H9 (cell line): Measurements from ENCODE around the gene CTSE. TPM values are rescaled to one million over a fixed set of nuclear protein-coding genes. Genes with fewer than 3 reads are reported as not detected.

Experiments used
- DNase-seq: peaks from one replicate; pipeline ENCODE4 v3.0.0-alpha.2; 2017
- H2AFZ ChIP-seq: one replicate; pipeline ENCODE4 v1.6.1; 2013; ENCODE audit warnings: mild to moderate bottlenecking, low read length, control low read depth, moderate library complexity
- H2AK5ac ChIP-seq: 2 replicates; pipeline ENCODE4 v1.6.1; 2013; ENCODE audit warnings: low read length, control low read depth, mixed read lengths; ENCODE audit not compliant: insufficient read length
- H2BK120ac ChIP-seq: one replicate; pipeline ENCODE4 v1.6.1; 2013; ENCODE audit warnings: low read depth, mild to moderate bottlenecking, low read length, control low read depth, inconsistent platforms; ENCODE audit not compliant: poor library complexity, severe bottlenecking
- H2BK12ac ChIP-seq: 2 replicates; pipeline ENCODE4 v1.6.1; 2013; ENCODE audit warnings: low read length, control low read depth, mixed read lengths, low read depth; ENCODE audit not compliant: insufficient read length
- H2BK15ac ChIP-seq: 2 replicates; pipeline ENCODE4 v1.6.1; 2013; ENCODE audit warnings: low read depth, low read length, control low read depth
- H2BK20ac ChIP-seq: one replicate; pipeline ENCODE4 v1.6.1; 2013; ENCODE audit warnings: low read depth, mild to moderate bottlenecking, low read length, control low read depth, inconsistent platforms; ENCODE audit not compliant: poor library complexity, severe bottlenecking
- H2BK5ac ChIP-seq: 2 replicates; pipeline ENCODE4 v1.6.1; 2013; ENCODE audit warnings: low read length, control low read depth, mixed read lengths; ENCODE audit not compliant: insufficient read length
- H3K14ac ChIP-seq: 2 replicates; pipeline ENCODE4 v1.6.1; 2013; ENCODE audit warnings: low read length, control low read depth; ENCODE audit not compliant: insufficient read depth
- H3K18ac ChIP-seq: 2 replicates; pipeline ENCODE4 v1.6.1; 2013; ENCODE audit warnings: low read depth, mild to moderate bottlenecking, mixed read lengths, low read length, control low read depth; ENCODE audit not compliant: insufficient read length
- H3K23ac ChIP-seq: 2 replicates; pipeline ENCODE4 v1.6.1; 2013; ENCODE audit warnings: low read length, control low read depth, mixed read lengths, low read depth; ENCODE audit not compliant: insufficient read length
- H3K23me2 ChIP-seq: 2 replicates; pipeline ENCODE4 v1.6.1; 2013; ENCODE audit warnings: low read depth, mild to moderate bottlenecking, mixed read lengths, low read length, control low read depth; ENCODE audit not compliant: insufficient read length, poor library complexity, severe bottlenecking
- H3K27ac ChIP-seq: 2 replicates; pipeline ENCODE4 v1.5.1; 2013; ENCODE audit warnings: low read length, control low read depth, mixed read lengths, low read depth; ENCODE audit not compliant: insufficient read length
- H3K27me3 ChIP-seq: 2 replicates; pipeline ENCODE4 v1.6.1; 2013; ENCODE audit warnings: low read length, control low read depth, inconsistent platforms; ENCODE audit not compliant: insufficient read depth
- H3K4ac ChIP-seq: 2 replicates; pipeline ENCODE4 v1.6.1; 2013; ENCODE audit warnings: low read depth, mild to moderate bottlenecking, control low read depth, inconsistent platforms, low read length, moderate library complexity
- H3K4me1 ChIP-seq: 2 replicates; pipeline ENCODE4 v1.6.1; 2013; ENCODE audit warnings: low read length, control low read depth, inconsistent platforms; ENCODE audit not compliant: insufficient read depth
- H3K4me2 ChIP-seq: 2 replicates; pipeline ENCODE4 v1.6.1; 2013; ENCODE audit warnings: low read length, control low read depth, mixed read lengths; ENCODE audit not compliant: insufficient read length, insufficient read depth
- H3K56ac ChIP-seq: 2 replicates; pipeline ENCODE4 v1.6.1; 2013; ENCODE audit warnings: low read depth, mild to moderate bottlenecking, mixed read lengths, low read length, control low read depth; ENCODE audit not compliant: insufficient read length
- H3K79me1 ChIP-seq: 2 replicates; pipeline ENCODE4 v1.6.1; 2013; ENCODE audit warnings: low read depth, mild to moderate bottlenecking, moderate library complexity, low read length, control low read depth, inconsistent platforms; ENCODE audit not compliant: insufficient read depth, poor library complexity, severe bottlenecking
- H3K79me2 ChIP-seq: 2 replicates; pipeline ENCODE4 v1.6.1; 2013; ENCODE audit warnings: low read length, control low read depth, inconsistent platforms; ENCODE audit not compliant: insufficient read depth
- H3K9ac ChIP-seq: 2 replicates; pipeline ENCODE4 v1.6.1; 2013; ENCODE audit warnings: low read length, control low read depth, mixed read lengths; ENCODE audit not compliant: insufficient read length; ENCODE audit errors: extremely low read depth
- H3K9me3 ChIP-seq: one replicate; pipeline ENCODE4 v1.6.1; 2013; ENCODE audit warnings: low read depth, low read length, inconsistent platforms; ENCODE audit not compliant: control insufficient read depth
- H3T11ph ChIP-seq: one replicate; pipeline ENCODE4 v1.6.1; 2013; ENCODE audit warnings: mild to moderate bottlenecking, low read length, control low read depth, inconsistent platforms
- H4K20me1 ChIP-seq: one replicate; pipeline ENCODE4 v1.6.1; 2013; ENCODE audit not compliant: control insufficient read depth, insufficient read length, insufficient read depth
- H4K5ac ChIP-seq: 2 replicates; pipeline ENCODE4 v1.6.1; 2013; ENCODE audit warnings: low read depth, mild to moderate bottlenecking, mixed read lengths, low read length, control low read depth; ENCODE audit not compliant: insufficient read length
- H4K8ac ChIP-seq: replicated peaks from 2 replicates; pipeline ENCODE4 v1.6.1; 2013; ENCODE audit warnings: low read length, control low read depth, mixed read lengths, low read depth; ENCODE audit not compliant: insufficient read length
- H4K91ac ChIP-seq: 2 replicates; pipeline ENCODE4 v1.6.1; 2013; ENCODE audit warnings: low read depth, mild to moderate bottlenecking, moderate library complexity, mixed read lengths, low read length, control low read depth; ENCODE audit not compliant: insufficient read length
- H3K27ac Mint-ChIP-seq, 3 experiments: 2 replicates in 2 of 3; 3 replicates in 1 of 3; pipeline ENCODE4 v1.8.0; 2020 to 2021; ENCODE audit warnings: mixed read lengths in 3 of 3, mild to moderate bottlenecking in 1 of 3, moderate library complexity in 1 of 3
- H3K27me3 Mint-ChIP-seq: 2 replicates; pipeline ENCODE4 v1.8.0; 2021; ENCODE audit warnings: low read depth, mild to moderate bottlenecking, moderate library complexity, mixed read lengths
- H3K36me3 Mint-ChIP-seq, 3 experiments: 2 replicates in 2 of 3; 3 replicates in 1 of 3; pipeline ENCODE4 v1.8.0; 2020 to 2021; ENCODE audit warnings: low read depth in 3 of 3, mixed read lengths in 3 of 3; ENCODE audit not compliant: insufficient read depth in 1 of 3
- H3K4me1 Mint-ChIP-seq, 2 experiments: 2 replicates each; pipeline ENCODE4 v1.8.0; 2020; ENCODE audit warnings: mixed read lengths in 2 of 2
- H3K4me3 Mint-ChIP-seq, 2 experiments: 2 replicates in 1 of 2; 3 replicates in 1 of 2; pipeline ENCODE4 v1.8.0; 2020 to 2021; ENCODE audit warnings: mild to moderate bottlenecking in 2 of 2, mixed read lengths in 2 of 2, moderate library complexity in 1 of 2
- H3K9me3 Mint-ChIP-seq, 2 experiments: 2 replicates in 1 of 2; 3 replicates in 1 of 2; pipeline ENCODE4 v1.8.0; 2020; ENCODE audit warnings: mild to moderate bottlenecking in 2 of 2, mixed read lengths in 2 of 2, moderate library complexity in 1 of 2
- WGBS: extraction: QIAGEN DNeasy Blood & Tissue Kit; methylation state at CpG from one replicate; pipeline ENCODE4 v1.1.7; 2013; ENCODE audit warnings: missing lambda C conversion rate, low lambda C conversion rate, mixed read lengths; ENCODE audit not compliant: insufficient read length; ENCODE audit errors: extremely low coverage; 5-methylcytosine and 5-hydroxymethylcytosine counted together
- total RNA-seq: library from RNA; stranded (reverse); gene quantifications from 2 replicates; pipeline ENCODE4 v1.2.1, GENCODE V29; 2021
- TF ChIP-seq, protein P1 (sequence below): fragments of 200-600 bp; sonication (generic); conservative IDR thresholded peaks from 3 replicates; pipeline ENCODE4 v1.8.0; 2021; ENCODE audit warnings: antibody characterized with exemption, mild to moderate bottlenecking

The CTSE gene
- total RNA-seq, 1 experiment from 2014 or later, result not detected

GRCh38 chr1:206040328-206040727 is 16.6 kb upstream of the CTSE start:
- H2BK120ac ChIP-seq, result no peak overlapping the region
- no peaks in the 10 kb centered on the region for H3K79me2 ChIP-seq
- H3K4me3 Mint-ChIP-seq, result no peak overlapping the region
- H2BK5ac ChIP-seq, result no peak overlapping the region
- no peaks in the 10 kb centered on the region; the same call in none of the 2 replicates for H3K27me3 Mint-ChIP-seq
- no peak overlapping the region for H4K91ac ChIP-seq
- H3K4me1 ChIP-seq, result peaks cover 3% of the 10 kb centered on the region; the same call in 1 of the 2 replicates
- no peaks in the 10 kb centered on the region for H3K9me3 ChIP-seq
- H3T11ph ChIP-seq, result no peak overlapping the region
- no peaks in the 10 kb centered on the region for H4K20me1 ChIP-seq
- no peaks in the 10 kb centered on the region for H3K27me3 ChIP-seq
- H3K9ac ChIP-seq, result no peak overlapping the region
- H3K14ac ChIP-seq, result no peak overlapping the region
- no peak overlapping the region for H3K4me2 ChIP-seq
- no peak for DNase-seq
- H2AK5ac ChIP-seq, result no peak overlapping the region
- H3K23me2 ChIP-seq, result no peaks in the 10 kb centered on the region
- H3K27ac ChIP-seq, result no peak overlapping the region
- TF ChIP-seq, protein P1, sequence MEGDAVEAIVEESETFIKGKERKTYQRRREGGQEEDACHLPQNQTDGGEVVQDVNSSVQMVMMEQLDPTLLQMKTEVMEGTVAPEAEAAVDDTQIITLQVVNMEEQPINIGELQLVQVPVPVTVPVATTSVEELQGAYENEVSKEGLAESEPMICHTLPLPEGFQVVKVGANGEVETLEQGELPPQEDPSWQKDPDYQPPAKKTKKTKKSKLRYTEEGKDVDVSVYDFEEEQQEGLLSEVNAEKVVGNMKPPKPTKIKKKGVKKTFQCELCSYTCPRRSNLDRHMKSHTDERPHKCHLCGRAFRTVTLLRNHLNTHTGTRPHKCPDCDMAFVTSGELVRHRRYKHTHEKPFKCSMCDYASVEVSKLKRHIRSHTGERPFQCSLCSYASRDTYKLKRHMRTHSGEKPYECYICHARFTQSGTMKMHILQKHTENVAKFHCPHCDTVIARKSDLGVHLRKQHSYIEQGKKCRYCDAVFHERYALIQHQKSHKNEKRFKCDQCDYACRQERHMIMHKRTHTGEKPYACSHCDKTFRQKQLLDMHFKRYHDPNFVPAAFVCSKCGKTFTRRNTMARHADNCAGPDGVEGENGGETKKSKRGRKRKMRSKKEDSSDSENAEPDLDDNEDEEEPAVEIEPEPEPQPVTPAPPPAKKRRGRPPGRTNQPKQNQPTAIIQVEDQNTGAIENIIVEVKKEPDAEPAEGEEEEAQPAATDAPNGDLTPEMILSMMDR, result no peak
- no peak overlapping the region for H2BK12ac ChIP-seq
- H3K56ac ChIP-seq, result no peak overlapping the region
- H3K4ac ChIP-seq, result no peak overlapping the region
- H3K18ac ChIP-seq, result no peak overlapping the region
- H4K8ac ChIP-seq, result no peak overlapping the region
- H3K36me3 Mint-ChIP-seq, result no peaks in the 10 kb centered on the region
- no peak overlapping the region for H4K5ac ChIP-seq
- no peak overlapping the region for H2BK20ac ChIP-seq
- no peak overlapping the region for H2AFZ ChIP-seq
- H3K23ac ChIP-seq, result no peak overlapping the region
- no peak overlapping the region; a peak in 1 of 7 replicates for H3K27ac Mint-ChIP-seq
- no peaks in the 10 kb centered on the region for H3K79me1 ChIP-seq
- no peak overlapping the region for H2BK15ac ChIP-seq
- H3K4me1 Mint-ChIP-seq, result peaks cover 14 to 23% of the 10 kb centered on the region in 2 experiments
- WGBS, result no CpG with 5 or more reads among the region's 5 CpGs
- no peaks in the 10 kb centered on the region; a peak in 1 of 5 replicates for H3K9me3 Mint-ChIP-seq
